GM18870 (cell line): ENCODE results near the gene GFOD2.

Experiments used
- ATAC-seq: cut with Tn5 transposase; IDR thresholded peaks from one replicate; pipeline ENCODE4 v1.9.1; 2021; ENCODE audit warnings: moderate library complexity; ENCODE audit not compliant: unreplicated experiment

GFOD2 gene

GRCh38 chr16:67647681-67648080 lies 71.4 kb downstream of the GFOD2 start:
- ATAC-seq, result no peak

DNA sequence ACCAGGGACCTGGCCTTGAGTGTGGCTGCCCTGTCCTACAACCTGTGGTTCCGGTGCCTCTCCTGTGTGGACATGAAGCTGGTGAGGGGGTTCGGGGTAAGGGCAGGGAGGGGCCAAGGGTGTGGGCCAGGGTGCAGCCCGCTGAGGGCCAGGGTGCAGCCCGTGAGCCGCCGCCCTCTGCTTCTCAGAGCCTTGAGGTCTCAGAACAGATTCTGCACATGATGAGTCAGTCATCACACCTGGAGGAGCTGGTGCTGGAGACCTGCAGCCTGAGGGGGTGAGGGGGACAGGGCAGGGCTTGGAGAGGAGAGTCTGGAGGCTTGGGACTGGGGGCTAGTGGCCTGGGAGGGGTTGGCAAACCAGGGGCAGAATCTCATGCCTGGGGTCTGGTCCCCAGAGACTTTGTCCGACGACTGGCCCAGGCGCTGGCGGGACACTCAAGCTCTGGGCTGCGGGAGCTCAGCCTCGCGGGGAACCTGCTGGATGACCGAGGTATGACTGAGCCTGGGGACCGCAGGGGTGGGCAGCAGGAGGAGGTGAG lies 71.9 kb downstream of the GFOD2 start:
- ATAC-seq, result no peak

DNA sequence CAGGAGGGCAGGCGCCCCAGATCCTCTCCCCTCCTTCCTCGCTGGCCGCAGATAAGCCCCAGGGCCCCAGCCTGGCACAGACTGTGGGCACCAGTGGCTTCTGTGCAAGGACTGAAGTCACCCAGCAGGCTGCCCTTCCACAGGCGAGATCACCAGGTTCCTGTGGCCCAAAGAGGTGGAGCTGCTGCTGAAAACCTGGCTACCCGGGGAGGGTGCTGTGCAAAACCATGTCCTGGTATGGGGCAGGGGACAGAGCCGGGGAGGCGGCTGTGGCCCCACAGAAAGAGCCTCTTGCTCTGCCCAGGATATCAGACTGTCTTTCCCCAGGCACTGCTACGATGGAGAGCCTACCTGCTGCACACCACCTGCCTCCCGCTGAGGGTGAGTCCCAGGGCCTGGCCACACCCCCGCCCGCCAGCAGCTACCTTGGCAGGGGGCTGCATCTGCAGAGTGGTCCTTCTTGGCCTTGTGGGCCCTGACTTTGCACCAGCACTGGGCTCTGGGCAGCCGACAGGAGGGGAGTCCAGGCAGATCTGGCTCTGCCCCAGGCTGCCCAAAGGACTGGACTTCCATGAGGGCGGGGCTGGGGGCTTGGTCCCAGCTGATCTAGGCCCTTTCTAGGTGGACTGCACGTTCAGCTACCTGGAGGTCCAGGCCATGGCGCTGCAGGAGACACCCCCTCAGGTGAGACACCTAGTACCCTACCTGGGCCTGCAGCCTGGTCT lies 73.6 kb downstream of the GFOD2 start:
- ATAC-seq, result no peak

- ATAC-seq, result no peak
Measured at GRCh38 chr16:67644038-67644437, 75.1 kb downstream of the GFOD2 start.

DNA sequence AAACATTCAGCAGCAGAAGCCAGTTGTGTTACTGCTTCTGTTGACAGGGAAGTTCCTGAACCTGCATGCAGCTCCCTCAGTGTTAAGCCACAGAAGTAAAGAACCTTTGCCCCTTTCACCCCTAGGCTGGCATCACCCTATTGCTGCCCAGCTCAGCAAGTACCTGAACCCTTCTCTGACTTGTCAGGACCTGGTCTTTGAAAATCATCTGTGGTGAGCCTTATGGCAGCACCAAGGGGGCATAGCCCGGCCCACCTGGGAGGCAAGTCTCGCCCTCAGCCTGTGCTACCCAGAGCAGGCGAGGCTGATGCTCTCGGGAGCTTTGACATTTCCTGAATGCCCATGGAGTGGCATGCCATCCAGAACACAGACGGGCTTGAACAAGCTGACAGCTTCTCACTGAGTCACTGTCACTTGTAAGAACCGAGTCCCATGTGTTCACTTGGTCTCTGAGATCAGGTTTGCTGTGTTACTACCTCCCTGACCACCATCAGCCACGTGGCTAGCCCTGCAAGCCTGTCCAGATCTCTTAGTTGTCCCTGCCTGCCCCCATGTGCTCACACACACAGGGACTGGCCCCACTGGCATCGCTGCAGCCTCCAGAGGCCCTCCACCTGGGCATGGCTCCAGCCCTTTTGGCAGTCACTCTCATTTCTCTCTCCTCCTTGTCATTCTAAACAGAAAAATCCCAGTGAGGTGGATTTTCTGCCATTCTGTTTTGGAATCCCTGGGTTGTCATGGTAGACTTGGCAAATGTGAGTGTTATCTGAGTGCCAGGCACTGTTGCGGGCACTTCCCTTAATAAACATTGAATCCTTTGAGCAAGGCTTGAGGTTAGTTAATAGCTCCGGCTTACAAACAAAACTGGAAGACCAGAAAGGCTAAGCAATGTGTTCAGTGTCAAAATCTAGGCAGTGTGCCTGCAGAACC lies 77.1 kb downstream of the GFOD2 start:
- ATAC-seq, result no peak

DNA sequence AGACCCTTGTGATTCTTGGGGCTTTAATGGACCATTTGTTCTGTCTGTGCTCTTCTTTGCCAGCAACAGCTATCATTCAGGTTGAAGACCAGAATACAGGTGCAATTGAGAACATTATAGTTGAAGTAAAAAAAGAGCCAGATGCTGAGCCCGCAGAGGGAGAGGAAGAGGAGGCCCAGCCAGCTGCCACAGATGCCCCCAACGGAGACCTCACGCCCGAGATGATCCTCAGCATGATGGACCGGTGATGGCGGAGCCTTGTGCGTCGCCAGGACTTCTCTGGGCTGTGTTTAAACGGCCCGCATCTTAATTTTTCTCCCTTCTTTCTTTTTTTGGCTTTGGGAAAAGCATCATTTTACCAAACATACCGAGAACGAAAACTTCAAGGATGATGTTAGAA lies 81.5 kb downstream of the GFOD2 start:
- no peak for ATAC-seq

DNA sequence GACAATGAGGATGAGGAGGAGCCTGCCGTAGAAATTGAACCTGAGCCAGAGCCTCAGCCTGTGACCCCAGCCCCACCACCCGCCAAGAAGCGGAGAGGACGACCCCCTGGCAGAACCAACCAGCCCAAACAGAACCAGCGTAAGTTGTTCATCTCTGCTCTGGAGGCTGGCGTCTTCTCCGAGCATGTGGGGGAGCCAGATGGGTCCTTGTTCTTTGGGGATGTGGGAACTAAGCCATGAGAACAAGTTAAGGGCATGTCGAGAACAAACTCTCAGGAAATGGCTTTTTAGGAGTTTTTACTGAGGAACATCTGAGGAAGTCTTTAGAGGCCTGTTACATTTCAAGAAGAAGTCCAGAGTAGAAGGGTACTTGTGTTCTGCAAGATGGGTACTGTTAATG lies 82.4 kb downstream of the GFOD2 start:
- ATAC-seq, result no peak

DNA sequence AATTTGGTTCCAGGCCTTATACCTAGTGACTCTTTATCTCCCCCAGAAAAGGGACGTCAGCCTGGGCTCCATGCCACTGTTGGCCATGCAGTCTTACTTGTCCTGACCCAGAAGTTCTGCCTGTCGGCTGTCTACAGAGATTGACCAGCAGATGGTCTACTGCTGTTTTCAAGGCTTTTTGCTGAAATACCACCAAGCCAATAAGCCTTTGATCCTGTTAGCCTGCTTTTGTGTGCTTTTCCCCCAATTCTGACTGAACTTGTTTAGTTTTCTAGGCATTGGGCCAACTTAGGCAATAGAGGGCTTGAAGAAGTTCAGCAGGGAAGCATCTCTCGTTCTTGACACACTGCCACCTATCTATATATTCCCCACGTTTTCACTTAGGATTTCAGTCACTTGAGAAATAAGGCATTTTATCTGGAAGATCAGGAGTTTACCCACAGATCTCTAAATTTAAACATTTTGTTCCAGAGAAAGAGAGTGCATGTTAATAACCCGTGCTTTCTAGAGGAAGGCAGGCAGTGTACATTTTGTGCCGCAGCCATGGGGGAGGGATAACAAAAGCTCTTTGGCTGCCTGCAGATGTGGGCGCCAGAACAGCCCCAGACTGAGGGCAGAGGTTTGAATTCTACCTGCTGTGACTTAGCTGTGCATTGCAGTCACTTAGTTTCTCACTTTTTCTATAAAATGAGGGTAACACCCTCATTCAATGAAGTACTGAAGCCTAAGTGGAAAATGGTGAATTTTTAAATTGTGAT lies 86.5 kb downstream of the GFOD2 start:
- ATAC-seq, result no peak

- no peak for ATAC-seq
Measured at GRCh38 chr16:67628216-67628615, 90.9 kb downstream of the GFOD2 start.
